ENCODE data around the gene BFSP1. TPM values are rescaled to one million over a fixed set of nuclear protein-coding genes. Genes with fewer than 3 reads are reported as not detected.
A peak's percentile ranks its signal among the peaks of the same experiment; 100 is the strongest.

The BFSP1 gene
- 1 to 10 TPM in 4 of 6 donors, under 1 TPM in 1, not detected in 1; 0.97 to 5.2 (median 2.9) TPM for total RNA-seq

DNA sequence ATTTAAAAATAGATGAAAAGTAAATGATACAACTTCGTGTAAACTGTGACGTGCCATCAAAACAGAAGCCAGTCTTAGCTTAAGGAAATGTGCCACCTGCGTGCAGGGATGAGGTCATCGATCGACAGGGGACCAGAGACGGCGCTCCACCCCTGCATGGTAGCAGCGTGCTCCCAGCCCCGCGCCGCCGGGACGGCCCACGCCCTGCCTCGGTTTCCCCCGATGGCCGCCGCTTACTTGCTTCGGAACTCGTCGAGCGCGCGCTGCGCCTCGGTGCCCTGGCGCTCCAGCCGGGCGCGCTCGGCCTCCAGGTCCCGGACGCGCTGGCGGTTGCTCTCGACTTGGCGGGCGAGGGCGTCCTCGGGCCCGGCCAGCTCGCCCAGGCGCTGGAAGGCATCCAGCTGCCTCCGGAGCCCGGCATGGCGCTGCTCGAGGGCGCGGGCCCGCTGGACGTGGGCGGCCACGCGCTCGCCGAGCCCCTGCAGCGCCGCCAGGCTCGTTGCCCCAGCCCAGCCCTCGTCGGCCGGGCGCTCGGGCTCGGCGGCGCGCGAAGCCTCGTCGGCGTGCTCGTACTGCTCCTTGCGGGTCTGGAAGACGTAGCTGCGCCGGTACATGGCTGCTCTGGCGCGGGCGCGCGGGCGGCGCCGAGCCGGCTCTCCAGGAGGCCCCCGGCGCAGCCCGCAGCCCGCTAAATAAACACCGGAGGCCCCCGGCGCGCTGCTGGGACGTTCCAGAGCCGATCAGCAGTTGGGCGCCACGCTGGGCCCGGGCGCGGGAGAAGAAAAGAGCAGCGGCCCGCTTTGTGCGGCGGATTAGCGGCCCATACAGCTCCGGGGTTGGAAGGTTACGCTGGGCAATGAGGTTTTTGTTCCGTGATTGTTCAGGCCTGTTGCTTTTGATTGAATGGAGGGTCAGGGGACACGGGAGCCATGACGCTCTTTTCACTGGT, at the start of gene BFSP1:
TSS of gene BFSP1 (minus strand) at position 664 of the 949 bp plus-strand sequence. CDS start at position 614, 50 bp downstream.
- peak within 1 kb of the TSS; percentile 57 to 66 (median 62) for H3K4me3 ChIP-seq
- H3K9me3 ChIP-seq, result no peaks in the 10 kb centered on the region
- TF ChIP-seq EP300 (IDR thresholded peaks at IDR 0.05) (no peak), POLR2A (IDR thresholded peaks at IDR 0.05) (peak in 1 of 4 donors; percentile 12), POLR2AphosphoS5 (IDR thresholded peaks at IDR 0.05) (no peak)
- TF ChIP-seq, protein P1, sequence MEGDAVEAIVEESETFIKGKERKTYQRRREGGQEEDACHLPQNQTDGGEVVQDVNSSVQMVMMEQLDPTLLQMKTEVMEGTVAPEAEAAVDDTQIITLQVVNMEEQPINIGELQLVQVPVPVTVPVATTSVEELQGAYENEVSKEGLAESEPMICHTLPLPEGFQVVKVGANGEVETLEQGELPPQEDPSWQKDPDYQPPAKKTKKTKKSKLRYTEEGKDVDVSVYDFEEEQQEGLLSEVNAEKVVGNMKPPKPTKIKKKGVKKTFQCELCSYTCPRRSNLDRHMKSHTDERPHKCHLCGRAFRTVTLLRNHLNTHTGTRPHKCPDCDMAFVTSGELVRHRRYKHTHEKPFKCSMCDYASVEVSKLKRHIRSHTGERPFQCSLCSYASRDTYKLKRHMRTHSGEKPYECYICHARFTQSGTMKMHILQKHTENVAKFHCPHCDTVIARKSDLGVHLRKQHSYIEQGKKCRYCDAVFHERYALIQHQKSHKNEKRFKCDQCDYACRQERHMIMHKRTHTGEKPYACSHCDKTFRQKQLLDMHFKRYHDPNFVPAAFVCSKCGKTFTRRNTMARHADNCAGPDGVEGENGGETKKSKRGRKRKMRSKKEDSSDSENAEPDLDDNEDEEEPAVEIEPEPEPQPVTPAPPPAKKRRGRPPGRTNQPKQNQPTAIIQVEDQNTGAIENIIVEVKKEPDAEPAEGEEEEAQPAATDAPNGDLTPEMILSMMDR (IDR thresholded peaks at IDR 0.05), result no peak
- H3K27me3 ChIP-seq, result no peaks in the 10 kb centered on the region
- no peaks in the 10 kb centered on the region for H3K36me3 ChIP-seq
- ATAC-seq (ENCODE audit: low FRiP score in 2 of 2) (peak; percentile 57 to 84), DNase-seq (peak; percentile 48 to 93)
- 1 to 7% methylated on average over 11 to 72 of the region's 111 CpGs for WGBS, 2 donors
- H3K27ac ChIP-seq, result peak within 1 kb of the TSS; percentile 53 to 84 (median 64)
- H3K4me1 ChIP-seq, result peaks cover 3 to 28% (median 8%) of the 10 kb centered on the region in 4 donors

DNA sequence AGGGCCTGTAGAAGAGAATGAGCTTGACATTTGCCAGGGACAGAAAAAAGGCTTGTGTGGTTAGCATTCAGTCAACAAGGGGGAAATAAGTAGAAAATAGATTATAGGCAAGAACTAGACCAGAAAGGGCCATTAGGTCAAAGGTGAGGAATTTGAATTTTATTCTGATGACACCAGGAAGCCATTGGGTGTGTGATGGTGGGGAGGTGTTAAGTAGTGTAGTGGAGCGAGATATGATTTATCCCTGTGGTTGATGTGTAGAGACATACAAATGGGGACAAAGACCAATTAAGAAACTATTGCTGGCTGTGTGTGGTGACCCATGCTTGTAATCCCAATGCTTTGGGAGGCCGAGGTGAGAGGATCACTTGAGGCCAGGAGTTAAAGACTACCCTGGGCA, 49.7 kb upstream of the BFSP1 start:
- WGBS, 2 donors, result 88 to 91% methylated on average over 2 of the region's 2 CpGs
- DNase-seq, result no peak
- Histone ChIP-seq H3K36me3 (peaks cover 0 to 6% (median 0%) of the 10 kb centered on the region in 4 donors), H3K27ac (no peak overlapping the region), H3K9me3 (no peaks in the 10 kb centered on the region), H3K4me3 (no peak overlapping the region), H3K4me1 (peaks cover 37 to 52% (median 40%) of the 10 kb centered on the region in 4 donors), H3K27me3 (no peaks in the 10 kb centered on the region)
- no peak for ATAC-seq (ENCODE audit: low FRiP score in 2 of 2)
- TF ChIP-seq, protein P1 (IDR thresholded peaks at IDR 0.05), result no peak
- TF ChIP-seq POLR2AphosphoS5 (IDR thresholded peaks at IDR 0.05) (no peak), POLR2A (IDR thresholded peaks at IDR 0.05) (no peak), EP300 (IDR thresholded peaks at IDR 0.05) (no peak)

DNA sequence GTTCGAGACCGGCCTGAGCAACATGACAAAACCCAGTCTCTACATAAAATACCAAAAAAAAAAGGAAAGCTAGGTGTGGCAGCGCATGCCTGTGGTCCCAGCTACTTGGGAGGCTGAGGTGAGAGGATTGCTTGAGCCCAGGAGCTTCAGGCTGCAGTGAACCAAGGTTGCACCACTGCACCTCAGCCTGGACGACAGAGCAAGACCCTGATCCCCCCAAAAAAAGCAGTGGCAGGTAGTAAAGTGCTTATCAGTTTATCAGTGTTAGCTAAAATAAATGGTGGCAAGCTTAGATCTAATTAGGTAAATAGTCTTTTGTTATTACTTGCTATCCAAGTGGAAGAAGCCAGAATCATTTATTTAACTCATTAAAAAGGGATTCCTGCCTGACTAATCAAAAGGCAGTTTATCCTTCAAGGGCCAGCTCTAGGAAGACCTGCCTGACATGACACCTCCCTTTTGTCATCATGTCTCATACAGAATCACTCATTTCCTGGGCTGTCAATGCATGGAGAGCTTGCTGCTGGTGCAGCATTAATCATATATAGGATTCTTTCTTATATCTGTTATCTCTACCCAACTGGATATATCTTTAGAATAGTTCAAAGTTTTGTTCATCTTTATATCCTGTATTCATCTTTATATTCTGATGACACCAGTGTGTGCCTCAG, 48.3 kb upstream of the BFSP1 start:
- peaks cover 0 to 6% (median 0%) of the 10 kb centered on the region in 4 donors for H3K36me3 ChIP-seq
- H3K9me3 ChIP-seq, result no peaks in the 10 kb centered on the region
- WGBS, 2 donors, result 87 to 96% methylated on average over 4 of the region's 4 CpGs
- H3K4me1 ChIP-seq, result peaks cover 36 to 46% (median 37%) of the 10 kb centered on the region in 4 donors
- H3K4me3 ChIP-seq, result no peak overlapping the region
- ATAC-seq (ENCODE audit: low FRiP score in 2 of 2) (no peak), DNase-seq (no peak)
- TF ChIP-seq POLR2A (IDR thresholded peaks at IDR 0.05) (no peak), POLR2AphosphoS5 (IDR thresholded peaks at IDR 0.05) (no peak), EP300 (IDR thresholded peaks at IDR 0.05) (no peak)
- TF ChIP-seq, protein P1 (IDR thresholded peaks at IDR 0.05), result no peak
- no peaks in the 10 kb centered on the region for H3K27me3 ChIP-seq
- H3K27ac ChIP-seq, result no peak overlapping the region

DNA sequence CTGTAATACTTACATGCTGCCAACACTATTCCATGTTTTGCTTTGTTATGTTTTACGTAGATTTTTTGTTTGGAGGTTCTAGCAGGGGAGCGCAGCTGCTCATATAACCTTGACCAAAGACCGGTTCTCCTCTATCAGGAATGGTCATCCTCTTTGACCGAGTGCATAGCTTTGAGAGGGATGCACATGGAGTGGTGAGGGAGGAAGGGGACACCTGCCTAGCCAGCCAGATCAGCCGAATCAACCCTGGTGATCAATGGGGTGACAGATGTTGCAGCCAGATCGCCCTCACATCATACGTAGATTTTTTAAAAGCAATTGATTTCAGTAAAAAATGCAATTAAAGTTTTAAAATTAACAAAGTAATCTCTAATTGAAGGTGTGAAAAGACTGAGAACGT, 45.0 kb upstream of the BFSP1 start:
- Histone ChIP-seq H3K4me3 (no peak overlapping the region), H3K36me3 (peaks cover 0 to 6% (median 0%) of the 10 kb centered on the region in 4 donors), H3K27ac (no peak overlapping the region), H3K27me3 (no peaks in the 10 kb centered on the region), H3K9me3 (no peaks in the 10 kb centered on the region), H3K4me1 (peaks cover 34 to 77% (median 58%) of the 10 kb centered on the region in 4 donors)
- no peak for TF ChIP-seq EP300 (IDR thresholded peaks at IDR 0.05)
- TF ChIP-seq POLR2AphosphoS5 (IDR thresholded peaks at IDR 0.05), result no peak
- TF ChIP-seq POLR2A (IDR thresholded peaks at IDR 0.05), result no peak
- TF ChIP-seq, protein P1 (IDR thresholded peaks at IDR 0.05), result no peak
- ATAC-seq (ENCODE audit: low FRiP score in 2 of 2) (no peak), DNase-seq (no peak)
- WGBS, 2 donors, result 54 to 64% methylated on average over 8 of the region's 8 CpGs
